Measurements from ENCODE around the gene NRCAM.

Gene NRCAM

GRCh38 chr7:108222236-108222892 is 233.9 kb downstream of the NRCAM start:
- no peak for DNase-seq (ENCODE audit: low read depth in 2 of 2, low spot score in 1 of 2)

DNA sequence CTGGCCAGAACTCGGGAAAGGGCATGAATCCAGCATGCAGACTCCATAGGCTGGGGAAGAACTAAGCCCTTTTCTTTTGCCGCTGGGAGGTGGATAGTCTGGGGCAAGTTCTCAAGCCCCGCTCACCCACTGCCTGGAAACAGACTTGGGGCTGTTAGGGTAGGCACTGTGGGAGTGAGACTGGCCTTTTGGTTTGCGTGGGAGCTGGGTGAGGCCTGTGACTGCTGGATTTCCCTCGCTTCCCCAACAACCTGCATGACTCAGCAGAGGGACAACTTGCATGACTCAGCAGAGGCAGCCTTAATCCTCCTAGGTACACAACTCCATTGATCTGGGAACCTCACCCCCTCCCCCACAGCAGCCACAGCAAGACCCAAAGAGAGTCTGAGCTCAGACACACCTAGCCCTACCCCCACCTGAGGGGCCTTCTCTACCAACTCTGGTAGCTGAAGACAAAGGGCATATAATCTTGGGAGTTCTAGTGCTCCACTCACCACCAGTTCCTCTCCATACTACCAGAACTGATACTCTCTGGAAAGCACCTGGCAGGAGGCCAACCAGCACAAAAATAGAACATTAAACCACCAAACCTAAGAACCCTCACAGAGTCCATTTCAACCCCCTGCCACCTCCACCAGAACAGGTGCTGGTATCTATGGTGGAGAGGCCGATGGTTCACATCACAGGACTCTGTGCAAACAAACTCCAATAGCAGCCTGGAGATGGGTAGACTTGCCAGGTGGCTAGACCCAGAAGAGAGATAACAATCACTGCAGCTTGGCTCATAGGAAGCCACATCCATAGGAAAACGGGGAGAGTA is 244.6 kb downstream of the NRCAM start:
- DNase-seq (ENCODE audit: low read depth in 2 of 2, low spot score in 1 of 2): no peak

DNA sequence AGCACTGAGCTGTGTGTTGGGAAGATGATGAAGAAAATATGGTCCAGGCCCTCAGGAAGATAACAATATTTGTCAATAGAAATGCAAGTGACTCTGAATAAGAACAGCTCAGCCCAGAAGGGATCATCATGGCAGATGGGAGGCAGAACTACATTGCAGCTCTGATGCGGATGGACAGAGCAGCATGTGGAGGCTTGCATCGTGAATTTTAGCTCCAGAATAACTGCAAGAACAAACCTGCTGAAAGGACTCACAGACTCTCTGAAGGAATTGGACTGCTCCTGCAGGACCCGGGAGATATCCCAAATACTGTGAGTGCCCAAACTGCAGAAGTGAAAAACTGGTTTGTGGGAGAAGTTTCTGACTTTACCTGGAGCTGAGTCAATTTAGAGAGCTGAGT is 245.4 kb downstream of the NRCAM start:
- DNase-seq (ENCODE audit: low read depth in 2 of 2, low spot score in 1 of 2): no peak

DNA sequence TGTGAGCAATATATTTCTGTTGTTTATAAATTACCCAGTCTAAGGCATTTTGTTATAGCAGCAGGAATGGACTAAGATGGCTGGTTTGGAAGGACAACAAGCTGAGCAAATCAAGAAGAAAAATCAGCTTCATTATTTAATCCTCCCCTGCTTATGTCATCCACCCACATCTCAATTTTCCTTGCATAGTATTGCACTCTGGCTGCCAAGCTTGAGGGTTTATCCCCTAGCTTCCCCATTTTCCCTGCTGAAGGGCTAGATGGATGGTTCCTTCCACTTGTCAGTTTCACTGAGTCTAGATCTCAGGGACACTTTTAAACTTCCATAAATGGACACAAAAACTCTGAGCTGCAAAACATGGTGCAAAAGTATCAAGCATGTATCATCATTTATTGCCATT is 250.9 kb downstream of the NRCAM start:
- DNase-seq (ENCODE audit: low read depth in 2 of 2, low spot score in 1 of 2): no peak

GRCh38 chr7:108204281-108204796 is 251.9 kb downstream of the NRCAM start:
- no peak for DNase-seq (ENCODE audit: low read depth in 2 of 2, low spot score in 1 of 2)

- no peak for DNase-seq (ENCODE audit: low read depth in 2 of 2, low spot score in 1 of 2)
Measured at GRCh38 chr7:108203537-108203936, 252.7 kb downstream of the NRCAM start.

GRCh38 chr7:108202743-108203142 is 253.5 kb downstream of the NRCAM start:
- DNase-seq (ENCODE audit: low read depth in 2 of 2, low spot score in 1 of 2): no peak

- DNase-seq (ENCODE audit: low read depth in 2 of 2, low spot score in 1 of 2): no peak
Measured at GRCh38 chr7:108201766-108202165, 254.5 kb downstream of the NRCAM start.

DNA sequence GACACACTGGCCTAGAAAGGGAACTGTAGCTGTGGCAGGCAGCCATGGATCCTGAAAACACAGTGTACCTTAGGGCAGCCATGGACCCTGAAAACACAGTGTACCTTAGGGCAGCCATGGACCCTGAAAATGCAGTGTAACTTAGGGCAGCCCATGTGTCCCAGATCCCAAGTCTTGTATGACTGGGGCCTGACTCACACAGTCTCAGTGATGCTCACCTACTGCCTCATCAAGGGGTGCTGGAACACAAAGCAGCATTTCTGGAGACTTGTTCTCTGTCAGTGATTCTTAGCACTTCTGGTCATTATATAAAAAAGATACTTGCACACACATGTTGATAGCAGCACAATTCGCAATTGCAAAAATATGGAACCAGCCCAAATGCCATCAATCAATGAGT is 255.9 kb downstream of the NRCAM start:
- no peak for DNase-seq (ENCODE audit: low read depth in 2 of 2, low spot score in 1 of 2)

DNA sequence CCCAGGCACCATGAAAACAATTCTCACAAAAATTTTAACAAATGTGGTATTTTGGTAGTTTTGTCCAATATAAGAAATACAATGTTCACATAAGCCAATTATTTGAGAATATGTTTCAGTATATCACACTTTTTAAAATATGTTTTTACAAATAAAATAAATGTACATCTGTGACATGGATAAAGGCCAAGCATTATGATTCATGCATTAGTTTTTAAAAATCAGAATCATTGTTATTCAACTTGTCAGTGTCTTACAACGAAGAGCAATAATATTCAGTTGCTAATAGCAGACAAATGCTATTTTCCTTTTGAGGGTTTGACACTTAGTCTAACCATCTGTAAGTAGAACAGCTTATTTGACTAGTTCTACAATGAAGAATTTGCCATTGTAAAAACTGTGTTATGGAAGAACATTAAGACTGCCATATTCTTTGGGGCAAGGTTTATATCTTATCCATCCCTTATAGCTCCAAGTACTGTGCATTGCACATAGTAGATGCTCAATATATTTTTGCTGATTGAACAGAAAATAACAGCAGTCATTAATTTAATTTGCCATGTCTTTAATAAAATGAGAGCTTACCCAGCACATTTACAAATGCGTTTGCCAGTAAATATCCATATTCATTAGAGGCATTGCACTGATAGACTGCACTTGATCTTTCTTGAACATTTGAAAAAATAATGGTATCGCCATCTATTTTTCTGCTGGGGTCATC is 258.7 kb downstream of the NRCAM start:
- no peak for DNase-seq (ENCODE audit: low read depth in 2 of 2, low spot score in 1 of 2)

GRCh38 chr7:108196004-108196403 is 260.2 kb downstream of the NRCAM start:
- DNase-seq (ENCODE audit: low read depth in 2 of 2, low spot score in 1 of 2): no peak

GRCh38 chr7:108193594-108194498 is 262.4 kb downstream of the NRCAM start:
- no peak for DNase-seq (ENCODE audit: low read depth in 2 of 2, low spot score in 1 of 2)

GRCh38 chr7:108190891-108191290 is 265.3 kb downstream of the NRCAM start:
- no peak for DNase-seq (ENCODE audit: low read depth in 2 of 2, low spot score in 1 of 2)

- no peak for DNase-seq (ENCODE audit: low read depth in 2 of 2, low spot score in 1 of 2)
Measured at GRCh38 chr7:108189733-108190388, 266.4 kb downstream of the NRCAM start.

DNA sequence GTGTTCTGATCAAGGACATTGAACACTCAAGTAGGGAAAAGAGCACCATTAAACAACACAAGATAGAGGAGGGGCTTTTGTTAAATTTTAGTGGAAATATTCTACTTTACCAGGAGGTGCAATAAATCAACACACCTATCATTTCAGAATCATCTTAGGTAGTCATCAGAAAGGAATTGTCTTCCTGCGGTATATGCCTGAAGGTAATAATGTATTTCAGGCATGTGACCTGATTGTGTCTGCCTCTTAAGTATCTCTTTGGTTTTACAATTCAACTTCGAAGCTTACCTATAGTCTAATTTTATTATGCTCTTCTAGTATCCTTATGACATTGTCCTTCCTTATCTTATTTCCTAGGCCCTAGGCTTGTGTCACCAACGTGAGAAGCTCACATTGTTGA is 267.5 kb downstream of the NRCAM start:
- DNase-seq (ENCODE audit: low read depth in 2 of 2, low spot score in 1 of 2): no peak

DNA sequence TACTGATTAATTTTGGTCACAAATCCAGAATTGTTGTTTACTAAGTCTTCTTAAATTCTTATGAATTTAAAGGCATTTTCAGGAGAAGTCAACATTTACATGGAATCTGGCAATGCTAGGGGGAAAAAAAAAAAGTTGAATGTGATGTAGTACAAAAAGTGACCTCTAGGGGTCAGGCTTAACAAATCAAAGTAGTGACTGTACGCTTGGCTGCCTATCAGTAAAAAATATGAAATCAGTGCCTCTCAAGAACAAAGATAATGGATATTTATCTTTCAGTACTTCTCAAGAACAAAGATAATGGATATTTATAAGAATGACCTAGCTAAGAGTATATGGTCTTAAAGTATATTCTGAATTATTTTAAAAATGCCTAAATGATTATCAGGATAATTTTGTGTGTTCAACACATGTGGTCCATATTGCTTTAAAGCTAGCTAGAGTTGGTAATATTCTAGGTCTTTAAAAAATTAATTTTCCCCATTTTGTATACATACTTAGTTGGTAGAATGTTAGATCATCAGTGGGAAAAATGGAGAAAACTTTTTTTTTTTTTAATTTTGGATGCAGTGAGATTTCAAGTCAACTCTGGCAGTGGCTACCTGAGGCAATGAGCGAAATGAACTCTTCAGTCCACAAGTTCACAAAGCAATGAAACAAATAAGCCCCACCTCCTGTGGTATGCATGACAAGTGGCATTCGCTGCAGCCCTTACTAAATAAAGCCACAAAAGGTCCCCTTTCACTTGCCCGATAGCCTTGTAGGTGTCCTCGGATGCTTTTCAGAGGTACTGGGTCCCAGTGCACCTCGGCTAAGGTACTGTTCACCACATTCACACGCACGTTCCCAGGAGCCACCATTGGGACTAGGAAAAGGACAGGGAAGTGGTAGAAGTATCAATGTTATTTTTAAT is 274.9 kb downstream of the NRCAM start:
- no peak for DNase-seq (ENCODE audit: low read depth in 2 of 2, low spot score in 1 of 2)

DNA sequence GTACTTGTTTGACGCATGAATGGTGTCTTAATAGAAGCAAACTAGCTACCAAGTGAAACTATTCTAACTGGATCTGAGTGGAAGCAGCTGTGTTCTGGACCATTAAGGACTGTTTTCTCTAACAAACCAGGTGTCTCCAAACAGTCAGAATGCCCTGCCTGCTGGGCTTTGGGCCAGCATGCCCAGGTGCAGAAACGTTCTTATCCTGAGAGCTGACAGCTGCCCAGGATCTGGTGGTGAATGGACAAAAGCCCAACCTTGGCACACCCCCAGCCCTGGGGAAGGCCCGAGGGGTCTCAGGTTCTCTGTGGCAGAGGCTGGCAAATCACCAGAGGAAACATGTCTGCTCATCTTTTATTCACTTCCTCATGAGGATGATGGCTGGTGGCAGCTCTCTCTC is 277.8 kb downstream of the NRCAM start:
- DNase-seq (ENCODE audit: low read depth in 2 of 2, low spot score in 1 of 2): no peak

DNA sequence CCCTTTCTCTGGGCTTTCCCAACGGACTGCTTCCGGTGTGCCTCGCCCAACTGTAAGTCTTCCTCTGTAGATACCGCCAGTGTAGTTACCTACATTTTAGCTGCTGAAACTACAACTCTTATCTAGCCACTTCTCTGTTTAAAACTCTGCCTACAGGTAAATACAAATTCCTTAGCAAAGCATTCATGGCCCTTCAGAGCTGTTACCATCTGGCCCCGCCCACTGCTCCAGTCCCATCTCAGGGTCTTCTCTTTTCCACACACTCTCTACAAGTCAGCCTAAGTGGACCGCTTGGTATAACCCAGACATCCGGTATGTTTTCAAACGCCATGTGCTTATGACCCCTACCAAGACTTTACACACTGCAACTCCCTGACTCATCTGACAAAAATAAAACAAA is 285.1 kb downstream of the NRCAM start:
- DNase-seq (ENCODE audit: low read depth in 2 of 2, low spot score in 1 of 2): no peak

- no peak for DNase-seq (ENCODE audit: low read depth in 2 of 2, low spot score in 1 of 2)
Measured at GRCh38 chr7:108170251-108170650, 286.0 kb downstream of the NRCAM start.
